Osteoblast (primary cell): ENCODE measurements around the gene LRRC72. TPM values are rescaled to one million over a fixed set of nuclear protein-coding genes. Genes with fewer than 3 reads are reported as not detected.
"Not testable (repeated sequence)": the region's sequence is repeated elsewhere in the genome, so short reads cannot be mapped to it uniquely, and the experiment has no call there.

Source experiments
- DNase-seq: peaks from one replicate; pipeline ENCODE4 v3.0.0; 2011; ENCODE audit warnings: low spot score, mixed read lengths; ENCODE audit not compliant: insufficient read length; ENCODE audit errors: missing footprints
- H2AFZ ChIP-seq: 2 replicates; pipeline ENCODE4 v1.6.0; 2011; ENCODE audit warnings: mild to moderate bottlenecking, low read length
- H3K27ac ChIP-seq: 2 replicates; pipeline ENCODE4 v1.5.1; 2011; ENCODE audit warnings: mild to moderate bottlenecking, low read depth, low read length, moderate library complexity
- H3K27me3 ChIP-seq: 2 replicates; pipeline ENCODE4 v1.6.0; 2012; ENCODE audit warnings: mild to moderate bottlenecking, control low read depth, inconsistent platforms, low read length, moderate library complexity; ENCODE audit not compliant: insufficient read depth
- H3K36me3 ChIP-seq: 2 replicates; pipeline ENCODE4 v1.5.1; 2011; ENCODE audit warnings: mild to moderate bottlenecking, low read length, control low read depth, moderate library complexity; ENCODE audit not compliant: insufficient read depth
- H3K4me1 ChIP-seq: 2 replicates; pipeline ENCODE4 v1.5.1; 2011; ENCODE audit warnings: mild to moderate bottlenecking, low read length, control low read depth, moderate library complexity; ENCODE audit not compliant: insufficient read depth
- H3K4me2 ChIP-seq: 2 replicates; pipeline ENCODE4 v1.6.0; 2011; ENCODE audit warnings: mild to moderate bottlenecking, low read length; ENCODE audit not compliant: insufficient read depth
- H3K4me3 ChIP-seq: fragments of 200-600 bp; sonication (generic); 3 replicates; pipeline ENCODE4 v1.5.1; 2012; ENCODE audit warnings: mild to moderate bottlenecking, low read length, inconsistent platforms; ENCODE audit not compliant: insufficient read depth
- H3K79me2 ChIP-seq: 2 replicates; pipeline ENCODE4 v1.6.0; 2012; ENCODE audit warnings: mild to moderate bottlenecking, low read length, control low read depth, inconsistent platforms; ENCODE audit not compliant: insufficient read depth
- H3K9me3 ChIP-seq: 2 replicates; pipeline ENCODE4 v1.5.1; 2011; ENCODE audit warnings: low read depth, low read length, control low read depth
- H4K20me1 ChIP-seq: 2 replicates; pipeline ENCODE4 v1.6.0; 2012; ENCODE audit warnings: mild to moderate bottlenecking, low read length, control low read depth; ENCODE audit not compliant: insufficient read depth
- CTCF ChIP-seq: IDR thresholded peaks from 2 replicates; pipeline ENCODE4 v1.5.1; 2011; ENCODE audit warnings: mild to moderate bottlenecking, low read depth, low read length, moderate library complexity; ENCODE audit errors: extremely low read depth
- total RNA-seq: library from RNA; depleted of rRNA; stranded (reverse); fragments of >200 nt; gene quantifications from 2 replicates; pipeline ENCODE4 v1.2.3, GENCODE V29; 2012

The LRRC72 gene
- total RNA-seq, 1 donor: not detected

- Histone ChIP-seq H3K79me2 (no peaks in the 10 kb centered on the region), H2AFZ (no peak overlapping the region), H4K20me1 (no peaks in the 10 kb centered on the region), H3K36me3 (peaks cover 6% of the 10 kb centered on the region), H3K4me3 (no peak overlapping the region), H3K4me1 (no peaks in the 10 kb centered on the region), H3K4me2 (no peak overlapping the region), H3K27me3 (no peaks in the 10 kb centered on the region), H3K9me3 (no peaks in the 10 kb centered on the region), H3K27ac (no peak overlapping the region)
- no peak for TF ChIP-seq CTCF
- no peak for DNase-seq
These were observed 68.1 kb downstream of the LRRC72 start for GRCh38 chr7:16594676-16595075.

- H3K9me3 ChIP-seq, H3K4me2 ChIP-seq, H4K20me1 ChIP-seq, H3K27ac ChIP-seq, DNase-seq, H3K4me3 ChIP-seq, H2AFZ ChIP-seq, H3K4me1 ChIP-seq, H3K79me2 ChIP-seq, H3K27me3 ChIP-seq: not testable (repeated sequence)
- H3K36me3 ChIP-seq: peaks cover 15% of the 10 kb centered on the region
These were observed 69.0 kb downstream of the LRRC72 start for GRCh38 chr7:16595596-16595995.

GRCh38 chr7:16598015-16598414 lies 71.4 kb downstream of the LRRC72 start:
- DNase-seq: no peak
- Histone ChIP-seq H3K36me3 (peaks cover 32% of the 10 kb centered on the region), H2AFZ (no peak overlapping the region), H3K4me2 (no peak overlapping the region), H3K4me1 (no peaks in the 10 kb centered on the region), H4K20me1 (no peaks in the 10 kb centered on the region), H3K9me3 (no peaks in the 10 kb centered on the region), H3K27ac (no peak overlapping the region), H3K27me3 (no peaks in the 10 kb centered on the region), H3K4me3 (no peak overlapping the region), H3K79me2 (no peaks in the 10 kb centered on the region)
- no peak for TF ChIP-seq CTCF

GRCh38 chr7:16599860-16600259 lies 73.2 kb downstream of the LRRC72 start:
- TF ChIP-seq CTCF: no peak
- Histone ChIP-seq H3K4me3 (no peak overlapping the region), H3K9me3 (no peaks in the 10 kb centered on the region), H3K79me2 (no peaks in the 10 kb centered on the region), H3K36me3 (peaks cover 36% of the 10 kb centered on the region), H4K20me1 (no peaks in the 10 kb centered on the region), H3K4me2 (no peak overlapping the region), H3K27me3 (no peaks in the 10 kb centered on the region), H3K27ac (no peak overlapping the region), H3K4me1 (no peaks in the 10 kb centered on the region), H2AFZ (no peak overlapping the region)
- DNase-seq: no peak
